ENCODE measurements around the gene FUOM. TPM values are rescaled to one million over a fixed set of nuclear protein-coding genes. Genes with fewer than 3 reads are reported as not detected.

Gene FUOM
- total RNA-seq, 4 donors from 2014 or later = 2.6 to 13.8 (median 2.9) TPM; not detected in 1

- TF ChIP-seq CTCF (IDR thresholded peaks at IDR 0.05) (no peak), POLR2A (IDR thresholded peaks at IDR 0.05) (no peak)
- DNase-seq = no peak
- Histone ChIP-seq H3K4me3 (no peak overlapping the region), H3K36me3 (no peaks in the 10 kb centered on the region), H3K27me3 (no peaks in the 10 kb centered on the region), H3K4me1 (no peaks in the 10 kb centered on the region), H3K27ac (no peak overlapping the region), H3K9me3 (no peaks in the 10 kb centered on the region)
- intact Hi-C loops (cut with DNase I; ENCODE audit: low total_unique reads) = no loop called here
Measured at GRCh38 chr10:133361773-133362441, 4.1 kb upstream of the FUOM start.

GRCh38 chr10:133361227-133361626 is 3.4 kb upstream of the FUOM start:
- Histone ChIP-seq H3K36me3 (no peaks in the 10 kb centered on the region), H3K4me1 (no peaks in the 10 kb centered on the region), H3K4me3 (no peak overlapping the region), H3K9me3 (no peaks in the 10 kb centered on the region), H3K27me3 (no peaks in the 10 kb centered on the region), H3K27ac (no peak overlapping the region)
- intact Hi-C loops (cut with DNase I; ENCODE audit: low total_unique reads) = no loop called here
- DNase-seq = no peak
- TF ChIP-seq POLR2A (IDR thresholded peaks at IDR 0.05) (no peak), CTCF (IDR thresholded peaks at IDR 0.05) (no peak)

- TF ChIP-seq CTCF (IDR thresholded peaks at IDR 0.05) (no peak), POLR2A (IDR thresholded peaks at IDR 0.05) (no peak)
- Histone ChIP-seq H3K4me1 (no peaks in the 10 kb centered on the region), H3K27me3 (no peaks in the 10 kb centered on the region), H3K4me3 (no peak overlapping the region), H3K9me3 (no peaks in the 10 kb centered on the region), H3K27ac (no peak overlapping the region), H3K36me3 (no peaks in the 10 kb centered on the region)
- intact Hi-C loops (cut with DNase I; ENCODE audit: low total_unique reads) = no loop called here
- no peak for DNase-seq
Measured at GRCh38 chr10:133359972-133360610, 2.3 kb upstream of the FUOM start.

- Histone ChIP-seq H3K9me3 (no peaks in the 10 kb centered on the region), H3K36me3 (no peaks in the 10 kb centered on the region), H3K27me3 (no peaks in the 10 kb centered on the region), H3K4me1 (no peaks in the 10 kb centered on the region), H3K4me3 (no peak overlapping the region), H3K27ac (no peak overlapping the region)
- DNase-seq = no peak
- intact Hi-C loops (cut with DNase I; ENCODE audit: low total_unique reads) = no loop called here
- no peak for TF ChIP-seq CTCF (IDR thresholded peaks at IDR 0.05)
- no peak for TF ChIP-seq POLR2A (IDR thresholded peaks at IDR 0.05)
Measured at GRCh38 chr10:133359554-133359971, 1.7 kb upstream of the FUOM start.

- no peak overlapping the region for H3K4me3 ChIP-seq
Measured at GRCh38 chr10:133358925-133359310, 1.1 kb upstream of the FUOM start.

More at GRCh38 chr10:133358925-133359310, 1.1 kb upstream of the FUOM start:
- no peaks in the 10 kb centered on the region for H3K36me3 ChIP-seq
- TF ChIP-seq POLR2A (IDR thresholded peaks at IDR 0.05) = no peak
- TF ChIP-seq CTCF (IDR thresholded peaks at IDR 0.05) = no peak
- H3K27me3 ChIP-seq = no peaks in the 10 kb centered on the region
- H3K4me1 ChIP-seq = no peaks in the 10 kb centered on the region
- H3K9me3 ChIP-seq = no peaks in the 10 kb centered on the region
- H3K27ac ChIP-seq = no peak overlapping the region
- intact Hi-C loops (cut with DNase I; ENCODE audit: low total_unique reads) = no loop called here
- DNase-seq = no peak

Measured in uterus (tissue), 4 donors.